ENCODE measurements around the gene SEPTIN3.

The SEPTIN3 gene

GRCh38 chr22:41952713-41953112, 16.5 kb upstream of the SEPTIN3 start:
- peaks cover 83% of the 10 kb centered on the region for H3K4me1 ChIP-seq (ENCODE audit: control insufficient read depth, low read length)
- peaks cover 23% of the 10 kb centered on the region for H3F3A ChIP-seq (ENCODE audit: control insufficient read depth, insufficient read depth)
- TF ChIP-seq CTCF (IDR thresholded peaks at IDR 0.05; ENCODE audit: low read depth, low read length, poor library complexity, severe bottlenecking) (no peak), EZH2phosphoT487 (IDR thresholded peaks at IDR 0.05; ENCODE audit: borderline replicate concordance, low read length) (no peak)
- no peaks in the 10 kb centered on the region for H3K36me3 ChIP-seq (ENCODE audit: control insufficient read depth, low read length)
- peak overlapping the region; percentile 46 for H3K4me3 ChIP-seq (ENCODE audit: low read length)
- H3K9me2 ChIP-seq (replicated peaks; ENCODE audit: control insufficient read depth, low read length): no peaks in the 10 kb centered on the region
- no peaks in the 10 kb centered on the region for H3K9me3 ChIP-seq (ENCODE audit: control insufficient read depth, insufficient read depth, low read length)
- no peaks in the 10 kb centered on the region for H3K27me3 ChIP-seq (ENCODE audit: control insufficient read depth, low read length)
- H3K27ac ChIP-seq (ENCODE audit: low read depth, low read length): peak overlapping the region; percentile 60
- H4K20me1 ChIP-seq (ENCODE audit: control insufficient read depth, insufficient read depth, low read depth, low read length): no peaks in the 10 kb centered on the region
- peak overlapping the region; percentile 75 for H3K4me2 ChIP-seq (ENCODE audit: low read length)
- H3K79me2 ChIP-seq (ENCODE audit: control insufficient read depth, low read length): peaks cover 38% of the 10 kb centered on the region

- no peak overlapping the region for H3K27ac ChIP-seq (ENCODE audit: low read depth, low read length)
- no peaks in the 10 kb centered on the region for H3K36me3 ChIP-seq (ENCODE audit: control insufficient read depth, low read length)
- H3K79me2 ChIP-seq (ENCODE audit: control insufficient read depth, low read length): no peaks in the 10 kb centered on the region
- H4K20me1 ChIP-seq (ENCODE audit: control insufficient read depth, insufficient read depth, low read depth, low read length): no peaks in the 10 kb centered on the region
- peak overlapping the region; percentile 69 for H3K4me2 ChIP-seq (ENCODE audit: low read length)
- no peak for TF ChIP-seq CTCF (IDR thresholded peaks at IDR 0.05; ENCODE audit: low read depth, low read length, poor library complexity, severe bottlenecking)
- no peak for TF ChIP-seq EZH2phosphoT487 (IDR thresholded peaks at IDR 0.05; ENCODE audit: borderline replicate concordance, low read length)
- H3K9me3 ChIP-seq (ENCODE audit: control insufficient read depth, insufficient read depth, low read length): no peaks in the 10 kb centered on the region
- H3K27me3 ChIP-seq (ENCODE audit: control insufficient read depth, low read length): no peaks in the 10 kb centered on the region
- peaks cover 8% of the 10 kb centered on the region for H3F3A ChIP-seq (ENCODE audit: control insufficient read depth, insufficient read depth)
- no peak overlapping the region; the same call in 1 of the 2 replicates for H3K4me3 ChIP-seq (ENCODE audit: low read length)
- peaks cover 48% of the 10 kb centered on the region for H3K4me1 ChIP-seq (ENCODE audit: control insufficient read depth, low read length)
- no peaks in the 10 kb centered on the region for H3K9me2 ChIP-seq (replicated peaks; ENCODE audit: control insufficient read depth, low read length)
Observed at GRCh38 chr22:41957941-41958556, 11.2 kb upstream of the SEPTIN3 start.

- Histone ChIP-seq H3K4me1 (ENCODE audit: control insufficient read depth, low read length) (peaks cover 13% of the 10 kb centered on the region), H3K4me3 (ENCODE audit: low read length) (no peak overlapping the region), H3K9me3 (ENCODE audit: control insufficient read depth, insufficient read depth, low read length) (no peaks in the 10 kb centered on the region), H3K4me2 (ENCODE audit: low read length) (no peak overlapping the region), H3F3A (ENCODE audit: control insufficient read depth, insufficient read depth) (peaks cover 2% of the 10 kb centered on the region; the same call in 1 of the 2 replicates), H3K9me2 (replicated peaks; ENCODE audit: control insufficient read depth, low read length) (no peaks in the 10 kb centered on the region), H4K20me1 (ENCODE audit: control insufficient read depth, insufficient read depth, low read depth, low read length) (no peaks in the 10 kb centered on the region), H3K79me2 (ENCODE audit: control insufficient read depth, low read length) (no peaks in the 10 kb centered on the region), H3K27me3 (ENCODE audit: control insufficient read depth, low read length) (no peaks in the 10 kb centered on the region), H3K36me3 (ENCODE audit: control insufficient read depth, low read length) (no peaks in the 10 kb centered on the region), H3K27ac (ENCODE audit: low read depth, low read length) (no peak overlapping the region)
- TF ChIP-seq EZH2phosphoT487 (IDR thresholded peaks at IDR 0.05; ENCODE audit: borderline replicate concordance, low read length) (no peak), CTCF (IDR thresholded peaks at IDR 0.05; ENCODE audit: low read depth, low read length, poor library complexity, severe bottlenecking) (no peak)
Observed at GRCh38 chr22:41963453-41964111, 5.7 kb upstream of the SEPTIN3 start.
